Activated CD8-positive, alpha-beta memory T cell treated with anti-CD3 and anti-CD28 coated beads for 24 hours (primary cell): ENCODE data around the gene TRIM44.

Source experiments
- DNase-seq: peaks from one replicate; pipeline ENCODE4 v3.0.0-alpha.2; 2020

TRIM44 gene

GRCh38 chr11:35794333-35794732 is 131.8 kb downstream of the TRIM44 start:
- no peak for DNase-seq

- DNase-seq, result no peak
Observed at GRCh38 chr11:35794850-35795249, 132.3 kb downstream of the TRIM44 start.

GRCh38 chr11:35796562-35796961 is 134.0 kb downstream of the TRIM44 start:
- DNase-seq, result no peak

GRCh38 chr11:35798423-35798822 is 135.8 kb downstream of the TRIM44 start:
- DNase-seq, result no peak

- no peak for DNase-seq
Observed at GRCh38 chr11:35798983-35799382, 136.4 kb downstream of the TRIM44 start.

- DNase-seq, result no peak
Observed at GRCh38 chr11:35799655-35800054, 137.1 kb downstream of the TRIM44 start.

- DNase-seq, result no peak
Observed at GRCh38 chr11:35800970-35801953, 138.7 kb downstream of the TRIM44 start.

GRCh38 chr11:35802221-35802620 is 139.6 kb downstream of the TRIM44 start:
- no peak for DNase-seq

GRCh38 chr11:35802672-35803071 is 140.1 kb downstream of the TRIM44 start:
- DNase-seq, result no peak

GRCh38 chr11:35803115-35803514 is 140.5 kb downstream of the TRIM44 start:
- no peak for DNase-seq

GRCh38 chr11:35804451-35805040 is 142.0 kb downstream of the TRIM44 start:
- no peak for DNase-seq

GRCh38 chr11:35809561-35809960 is 147.0 kb downstream of the TRIM44 start:
- DNase-seq, result no peak

- DNase-seq, result no peak
Observed at GRCh38 chr11:35810045-35810645, 147.6 kb downstream of the TRIM44 start.

- no peak for DNase-seq
Observed at GRCh38 chr11:35811783-35812182, 149.2 kb downstream of the TRIM44 start.

- no peak for DNase-seq
Observed at GRCh38 chr11:35812828-35813227, 150.3 kb downstream of the TRIM44 start.

GRCh38 chr11:35814081-35814695 is 151.6 kb downstream of the TRIM44 start:
- no peak for DNase-seq

GRCh38 chr11:35814720-35815305 is 152.2 kb downstream of the TRIM44 start:
- no peak for DNase-seq

GRCh38 chr11:35815556-35816315 is 153.2 kb downstream of the TRIM44 start:
- no peak for DNase-seq

- no peak for DNase-seq
Observed at GRCh38 chr11:35820614-35821013, 158.0 kb downstream of the TRIM44 start.

GRCh38 chr11:35822815-35823495 is 160.4 kb downstream of the TRIM44 start:
- no peak for DNase-seq

GRCh38 chr11:35823742-35824298 is 161.2 kb downstream of the TRIM44 start:
- no peak for DNase-seq
